Mammary epithelial cell (primary cell): Measurements from ENCODE around the gene SMIM13.

ENCODE experiments used
- EZH2 ChIP-seq: IDR thresholded peaks from 2 replicates; pipeline ENCODE4 v1.6.1; 2012; ENCODE audit warnings: low read length, inconsistent platforms, borderline replicate concordance
- TF ChIP-seq, protein P1 (sequence below), 2 donors: IDR thresholded peaks in 1 of 2; conservative IDR thresholded peaks in 1 of 2; 2 replicates each; pipeline ENCODE4 v1.5.1; 2011 to 2012; ENCODE audit warnings: inconsistent platforms in 2 of 2, low read length in 2 of 2, mild to moderate bottlenecking in 2 of 2, control low read depth in 1 of 2, low read depth in 1 of 2; ENCODE audit not compliant: insufficient read depth in 1 of 2; ENCODE audit errors: extremely low read depth in 1 of 2

DNA sequence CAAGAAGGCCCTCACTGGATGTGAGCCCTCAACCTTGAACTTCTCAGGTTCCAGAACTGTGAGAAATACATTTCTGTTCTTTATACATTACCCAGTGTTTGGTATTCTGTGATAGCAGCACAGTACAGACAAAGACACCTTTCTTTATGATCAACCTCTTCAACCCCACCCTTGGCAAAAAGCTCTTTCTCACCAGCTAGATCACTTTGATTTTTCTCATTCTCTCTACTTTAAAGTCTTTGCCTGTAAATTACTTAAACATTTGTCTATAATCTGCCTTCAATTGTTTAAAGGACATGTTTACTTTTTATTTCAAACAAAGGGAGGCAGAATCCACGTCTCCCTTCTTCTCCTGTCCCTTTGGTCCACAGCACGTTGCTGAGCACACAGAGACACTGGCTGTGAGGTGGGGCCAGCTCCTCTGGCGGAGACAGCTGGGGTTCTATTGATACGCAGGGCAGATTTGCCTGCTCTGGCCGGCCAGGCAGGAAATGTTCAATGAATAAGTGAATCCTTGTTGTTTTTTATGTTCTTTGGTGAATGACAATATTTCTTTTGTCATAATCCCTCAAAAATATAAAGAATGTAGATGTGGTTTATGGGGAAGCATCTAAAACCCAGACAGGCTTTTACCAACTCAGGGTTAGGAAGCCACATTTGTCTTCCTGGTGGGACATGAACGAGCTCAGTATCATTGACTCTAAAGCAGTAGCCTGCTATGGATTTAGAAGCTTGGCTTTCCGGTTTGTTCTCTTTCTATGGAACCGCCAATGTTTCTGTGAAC, 86.0 kb downstream of the SMIM13 start:
- TF ChIP-seq, protein P1, sequence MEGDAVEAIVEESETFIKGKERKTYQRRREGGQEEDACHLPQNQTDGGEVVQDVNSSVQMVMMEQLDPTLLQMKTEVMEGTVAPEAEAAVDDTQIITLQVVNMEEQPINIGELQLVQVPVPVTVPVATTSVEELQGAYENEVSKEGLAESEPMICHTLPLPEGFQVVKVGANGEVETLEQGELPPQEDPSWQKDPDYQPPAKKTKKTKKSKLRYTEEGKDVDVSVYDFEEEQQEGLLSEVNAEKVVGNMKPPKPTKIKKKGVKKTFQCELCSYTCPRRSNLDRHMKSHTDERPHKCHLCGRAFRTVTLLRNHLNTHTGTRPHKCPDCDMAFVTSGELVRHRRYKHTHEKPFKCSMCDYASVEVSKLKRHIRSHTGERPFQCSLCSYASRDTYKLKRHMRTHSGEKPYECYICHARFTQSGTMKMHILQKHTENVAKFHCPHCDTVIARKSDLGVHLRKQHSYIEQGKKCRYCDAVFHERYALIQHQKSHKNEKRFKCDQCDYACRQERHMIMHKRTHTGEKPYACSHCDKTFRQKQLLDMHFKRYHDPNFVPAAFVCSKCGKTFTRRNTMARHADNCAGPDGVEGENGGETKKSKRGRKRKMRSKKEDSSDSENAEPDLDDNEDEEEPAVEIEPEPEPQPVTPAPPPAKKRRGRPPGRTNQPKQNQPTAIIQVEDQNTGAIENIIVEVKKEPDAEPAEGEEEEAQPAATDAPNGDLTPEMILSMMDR (conservative IDR thresholded peaks at IDR 0.05 in 1 of 2, IDR thresholded peaks at IDR 0.05 in 1 of 2; ENCODE audit: extremely low read depth in 1 of 2, insufficient read depth in 1 of 2, low read depth in 1 of 2, low read length in 2 of 2) = no peak
- TF ChIP-seq EZH2 = no peak
